WI38 (cell line): ENCODE measurements around the gene NLK.

Source experiments
- H3K4me3 ChIP-seq: 2 replicates; pipeline ENCODE4 v1.5.1; 2011; ENCODE audit warnings: low read depth, mild to moderate bottlenecking, control low read depth, low read length
- CTCF ChIP-seq: IDR thresholded peaks from 2 replicates; pipeline ENCODE4 v1.5.1; 2012; ENCODE audit warnings: low read depth, mild to moderate bottlenecking, control low read depth, low read length

Gene NLK

GRCh38 chr17:28169621-28170349 lies 127.3 kb downstream of the NLK start:
- no peak overlapping the region for H3K4me3 ChIP-seq
- TF ChIP-seq CTCF, result no peak

- no peak overlapping the region for H3K4me3 ChIP-seq
Measured at GRCh38 chr17:28170771-28171170, 128.3 kb downstream of the NLK start.

GRCh38 chr17:28173031-28173561 lies 130.6 kb downstream of the NLK start:
- TF ChIP-seq CTCF, result no peak
- no peak overlapping the region for H3K4me3 ChIP-seq

More at GRCh38 chr17:28170771-28171170, 128.3 kb downstream of the NLK start:
- TF ChIP-seq CTCF, result no peak

GRCh38 chr17:28173801-28174200 lies 131.3 kb downstream of the NLK start:
- TF ChIP-seq CTCF, result no peak

GRCh38 chr17:28174352-28175046 lies 132.0 kb downstream of the NLK start:
- H3K4me3 ChIP-seq, result no peak overlapping the region
- no peak for TF ChIP-seq CTCF

More at GRCh38 chr17:28173801-28174200, 131.3 kb downstream of the NLK start:
- no peak overlapping the region for H3K4me3 ChIP-seq

GRCh38 chr17:28177351-28177750 lies 134.9 kb downstream of the NLK start:
- no peak overlapping the region for H3K4me3 ChIP-seq
- TF ChIP-seq CTCF, result no peak

GRCh38 chr17:28178800-28179199 lies 136.3 kb downstream of the NLK start:
- H3K4me3 ChIP-seq, result no peak overlapping the region
- no peak for TF ChIP-seq CTCF
